Mesenchymal stem cell (in vitro differentiated cells and primary cell): ENCODE results near the gene CEBPG.

ENCODE experiments used
- DNase-seq: peaks from one replicate; pipeline ENCODE4 v3.0.0-alpha.2; 2013
- H2AFZ ChIP-seq: one replicate; pipeline ENCODE4 v1.6.1; 2013; ENCODE audit warnings: low read depth, mild to moderate bottlenecking, control low read depth, inconsistent platforms, low read length, moderate library complexity
- H2AK5ac ChIP-seq: 2 replicates; pipeline ENCODE4 v1.6.1; 2013; ENCODE audit warnings: low read length, moderate library complexity, mild to moderate bottlenecking, inconsistent platforms; ENCODE audit not compliant: severe bottlenecking
- H2BK120ac ChIP-seq: one replicate; pipeline ENCODE4 v1.6.1; 2013; ENCODE audit warnings: low read depth, mild to moderate bottlenecking, inconsistent platforms, low read length, moderate library complexity
- H2BK12ac ChIP-seq, 2 experiments: one replicate each; pipeline ENCODE4 v1.6.1; 2013; ENCODE audit warnings: inconsistent platforms in 2 of 2, low read length in 2 of 2, mild to moderate bottlenecking in 2 of 2, moderate library complexity in 2 of 2, control low read depth in 1 of 2
- H2BK15ac ChIP-seq: one replicate; pipeline ENCODE4 v1.6.1; 2013; ENCODE audit warnings: mild to moderate bottlenecking, low read depth, inconsistent platforms; ENCODE audit not compliant: poor library complexity, severe bottlenecking
- H2BK5ac ChIP-seq: 2 replicates; pipeline ENCODE4 v1.6.1; 2013; ENCODE audit warnings: low read depth, mild to moderate bottlenecking, low read length, control low read depth, inconsistent platforms; ENCODE audit not compliant: poor library complexity, severe bottlenecking
- H3K14ac ChIP-seq, 2 experiments: one replicate each; pipeline ENCODE4 v1.6.1; 2013; ENCODE audit warnings: inconsistent platforms in 2 of 2, low read length in 2 of 2, control low read depth in 1 of 2, mild to moderate bottlenecking in 1 of 2, moderate library complexity in 1 of 2
- H3K18ac ChIP-seq, 2 experiments: one replicate each; pipeline ENCODE4 v1.6.1; 2013; ENCODE audit warnings: inconsistent platforms in 2 of 2, low read length in 2 of 2, control low read depth in 1 of 2, low read depth in 1 of 2, mild to moderate bottlenecking in 1 of 2
- H3K23ac ChIP-seq, 2 experiments: one replicate each; pipeline ENCODE4 v1.6.1; 2013; ENCODE audit warnings: inconsistent platforms in 2 of 2, low read length in 2 of 2, mild to moderate bottlenecking in 2 of 2, moderate library complexity in 2 of 2, control low read depth in 1 of 2
- H3K27ac ChIP-seq: 2 replicates; pipeline ENCODE4 v1.5.1; 2013; ENCODE audit warnings: mild to moderate bottlenecking, moderate library complexity, low read length, control low read depth, inconsistent platforms; ENCODE audit not compliant: poor library complexity, severe bottlenecking
- H3K27me3 ChIP-seq, 2 experiments: 2 replicates each; pipeline versions ENCODE4 v1.6.1 to v1.7.0; 2013; ENCODE audit warnings: low read length in 2 of 2, mild to moderate bottlenecking in 2 of 2, moderate library complexity in 2 of 2, control low read depth in 1 of 2, inconsistent platforms in 1 of 2; ENCODE audit not compliant: control insufficient read depth in 1 of 2, insufficient read depth in 1 of 2
- H3K36me3 ChIP-seq, 2 experiments: 2 replicates each; pipeline versions ENCODE4 v1.6.1 to v1.7.0; 2013; ENCODE audit warnings: low read length in 2 of 2, control low read depth in 1 of 2, inconsistent platforms in 1 of 2, low read depth in 1 of 2, mild to moderate bottlenecking in 1 of 2; ENCODE audit not compliant: insufficient read depth in 2 of 2, control insufficient read depth in 1 of 2
- H3K4ac ChIP-seq, 2 experiments: one replicate each; pipeline ENCODE4 v1.6.1; 2013; ENCODE audit warnings: inconsistent platforms in 2 of 2, low read length in 2 of 2, mild to moderate bottlenecking in 2 of 2, moderate library complexity in 2 of 2, control low read depth in 1 of 2, low read depth in 1 of 2
- H3K4me1 ChIP-seq: 2 replicates; pipeline ENCODE4 v1.6.1; 2013; ENCODE audit warnings: low read depth, low read length, control low read depth; ENCODE audit not compliant: control insufficient read depth, insufficient read depth
- H3K4me2 ChIP-seq: 2 replicates; pipeline ENCODE4 v1.6.1; 2013; ENCODE audit warnings: low read length, mild to moderate bottlenecking, inconsistent platforms; ENCODE audit not compliant: poor library complexity, severe bottlenecking
- H3K4me3 ChIP-seq, 2 experiments: 2 replicates each; pipeline versions ENCODE4 v1.5.1 to v1.7.0; 2013; ENCODE audit warnings: low read length in 2 of 2, mild to moderate bottlenecking in 2 of 2, control low read depth in 1 of 2, low read depth in 1 of 2; ENCODE audit not compliant: insufficient read depth in 1 of 2
- H3K79me1 ChIP-seq: replicated peaks from 2 replicates; pipeline ENCODE4 v1.6.1; 2013; ENCODE audit warnings: mild to moderate bottlenecking, control low read depth, low read length, inconsistent platforms; ENCODE audit not compliant: poor library complexity, severe bottlenecking
- H3K9ac ChIP-seq: 2 replicates; pipeline ENCODE4 v1.7.0; 2013; ENCODE audit warnings: mild to moderate bottlenecking, low read length, moderate library complexity
- H3K9me3 ChIP-seq: 2 replicates; pipeline ENCODE4 v1.7.0; 2013; ENCODE audit warnings: mild to moderate bottlenecking, low read length; ENCODE audit not compliant: control insufficient read depth
- H4K8ac ChIP-seq: one replicate; pipeline ENCODE4 v1.6.1; 2013; ENCODE audit warnings: inconsistent platforms, mild to moderate bottlenecking, low read length, moderate library complexity
- H4K91ac ChIP-seq: one replicate; pipeline ENCODE4 v1.6.1; 2013; ENCODE audit warnings: mild to moderate bottlenecking, low read length, inconsistent platforms
- WGBS: methylation state at CpG from one replicate; pipeline ENCODE4 v1.1.7; 2013; ENCODE audit warnings: mixed read lengths; 5-methylcytosine and 5-hydroxymethylcytosine counted together

Gene CEBPG

DNA sequence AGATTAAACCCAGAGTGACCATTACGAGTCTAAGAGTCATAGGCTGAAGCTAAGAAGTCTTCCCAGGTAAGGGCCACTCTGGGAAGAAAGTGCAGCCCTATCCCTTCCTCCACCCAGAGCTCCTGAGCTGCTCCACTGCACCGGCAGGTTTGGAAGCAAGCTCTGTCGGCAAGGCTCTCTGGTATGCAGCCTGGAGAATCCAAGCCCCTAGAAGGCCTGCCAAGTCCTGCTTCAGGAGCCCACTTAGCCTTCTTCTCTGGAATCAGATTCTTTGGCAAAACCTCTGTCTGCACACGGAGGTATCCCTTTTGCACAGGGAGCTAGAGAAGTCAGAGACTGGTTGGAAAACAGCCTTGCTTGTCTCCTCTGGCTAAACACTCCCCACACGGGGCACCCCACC lies 58.5 kb downstream of the CEBPG start:
- H3K9ac ChIP-seq = no peak overlapping the region
- WGBS = 65% methylated on average over 5 of the region's 5 CpGs
- no peak overlapping the region for H3K23ac ChIP-seq

More for the DNA sequence above, 58.5 kb downstream of the CEBPG start:
- H3K4me3 ChIP-seq = no peak overlapping the region
- no peak overlapping the region for H3K18ac ChIP-seq
- H3K4me2 ChIP-seq = no peak overlapping the region
- H3K4ac ChIP-seq = no peak overlapping the region
- no peak overlapping the region for H2BK15ac ChIP-seq
- H3K79me1 ChIP-seq = peaks cover 1% of the 10 kb centered on the region
- no peak overlapping the region for H2BK120ac ChIP-seq
- no peak overlapping the region for H4K8ac ChIP-seq
- no peak overlapping the region for H2AFZ ChIP-seq
- peaks cover 0 to 10% of the 10 kb centered on the region in 2 experiments for H3K36me3 ChIP-seq
- peaks cover 0 to 5% of the 10 kb centered on the region in 2 experiments for H3K27me3 ChIP-seq
- H2BK5ac ChIP-seq = no peak overlapping the region
- peaks cover 19% of the 10 kb centered on the region for H3K4me1 ChIP-seq
- no peaks in the 10 kb centered on the region for H3K9me3 ChIP-seq
- H3K27ac ChIP-seq = no peak overlapping the region
- no peak overlapping the region for H4K91ac ChIP-seq
- no peak overlapping the region for H2AK5ac ChIP-seq
- no peak overlapping the region for H2BK12ac ChIP-seq
- DNase-seq = no peak
- no peak overlapping the region for H3K14ac ChIP-seq
